NCI-H524 (cell line): ENCODE results near the gene EXOC3.

Source experiments
- DNase-seq, 2 experiments: peaks; one replicate each; lab custom pipeline; 2025; lab: John Stamatoyannopoulos, UW

EXOC3 gene

DNA sequence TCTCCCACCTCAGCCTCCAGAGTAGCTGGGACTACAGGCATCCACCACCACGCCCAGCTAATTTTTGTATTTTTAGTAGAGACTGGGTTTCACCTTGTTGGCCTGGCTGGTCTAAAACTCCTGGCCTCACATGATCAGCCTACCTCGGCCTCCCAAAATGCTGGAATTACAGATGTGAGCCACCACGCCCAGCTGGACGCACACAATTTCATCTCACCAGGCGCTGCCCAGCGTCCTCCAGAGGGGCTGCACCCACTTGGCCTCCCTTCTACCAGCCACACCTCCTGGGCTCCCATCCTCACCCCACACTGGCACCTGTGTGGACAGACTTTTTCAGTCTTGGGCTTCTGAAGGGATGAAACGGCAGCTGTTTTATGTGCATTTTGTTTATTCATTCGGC, 3.8 kb upstream of the EXOC3 start:
- DNase-seq = no peak

DNA sequence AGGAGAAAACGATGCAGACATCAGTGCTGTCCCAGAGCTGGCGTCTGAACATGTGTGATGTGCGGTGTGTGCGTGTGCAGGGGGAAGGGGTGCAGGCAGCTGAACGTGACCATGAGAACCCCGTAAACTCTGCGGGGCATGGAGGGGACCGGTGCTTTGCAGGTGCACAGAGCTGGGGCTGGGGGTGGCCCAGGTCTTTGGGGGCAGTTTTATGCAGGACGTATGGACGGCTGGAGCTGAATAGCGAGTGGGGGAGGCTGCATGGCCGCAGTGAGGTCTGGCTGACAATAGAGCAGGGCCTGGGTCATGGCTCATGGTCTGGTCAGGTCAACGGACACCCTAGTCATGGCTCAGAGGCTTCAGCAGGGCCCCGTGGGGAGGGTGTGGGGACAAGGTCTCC, 3.3 kb upstream of the EXOC3 start:
- no peak for DNase-seq

DNA sequence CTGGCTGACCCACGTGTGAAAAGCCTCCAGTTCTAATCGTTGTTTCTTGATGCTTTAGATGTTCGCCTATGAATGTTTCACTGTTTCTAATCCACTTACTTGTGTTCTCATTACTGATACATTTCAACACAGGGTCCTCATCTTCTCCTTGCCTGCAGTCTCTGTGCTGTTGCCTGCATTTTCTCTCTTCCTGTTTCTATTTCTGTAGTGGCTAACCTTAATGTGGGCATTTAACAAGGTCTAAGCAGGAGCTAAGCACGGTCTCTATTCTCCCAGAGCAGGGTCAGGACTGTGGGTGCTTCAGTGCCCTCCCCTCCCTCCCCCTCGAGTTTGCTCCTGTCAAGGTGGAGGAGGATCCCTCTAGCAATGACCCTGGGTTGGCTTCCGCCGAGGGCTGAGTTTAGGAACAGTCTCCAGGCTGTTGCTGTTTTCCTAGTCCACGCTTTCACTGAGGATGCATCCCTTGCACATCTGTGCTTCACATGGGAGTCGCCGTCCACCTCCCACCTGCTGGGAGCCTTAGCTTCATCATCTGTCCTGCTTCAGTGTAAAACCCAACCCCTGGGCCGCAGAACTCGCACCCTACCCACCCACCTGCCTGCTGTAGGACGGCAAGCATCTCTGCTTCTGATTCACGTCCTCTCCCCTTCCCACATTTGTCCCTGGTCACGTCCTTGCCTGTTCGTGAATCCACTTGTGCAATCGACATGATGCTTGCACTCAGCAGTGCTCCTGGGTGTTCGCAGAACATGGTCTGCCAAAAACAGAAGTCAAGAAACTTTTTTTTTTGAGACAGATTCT, 2.4 kb upstream of the EXOC3 start:
- DNase-seq = no peak

DNA sequence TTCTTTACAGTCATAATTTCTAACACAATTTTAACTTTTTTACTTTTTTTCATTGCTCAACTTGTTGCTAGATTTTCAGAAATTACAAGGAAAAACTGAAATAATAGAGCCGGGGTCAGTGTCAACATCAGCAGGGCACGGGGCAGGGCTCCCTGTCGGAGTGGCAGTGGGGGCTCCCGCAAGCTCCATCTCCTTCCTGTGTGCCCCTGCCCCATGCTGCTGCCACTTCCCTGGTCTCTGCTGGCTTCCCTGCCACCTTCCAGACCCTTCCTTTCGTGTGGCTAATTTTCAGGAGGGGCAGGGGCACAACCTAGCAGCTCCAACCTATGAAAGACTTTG, 1.0 kb upstream of the EXOC3 start:
- DNase-seq = no peak

DNA sequence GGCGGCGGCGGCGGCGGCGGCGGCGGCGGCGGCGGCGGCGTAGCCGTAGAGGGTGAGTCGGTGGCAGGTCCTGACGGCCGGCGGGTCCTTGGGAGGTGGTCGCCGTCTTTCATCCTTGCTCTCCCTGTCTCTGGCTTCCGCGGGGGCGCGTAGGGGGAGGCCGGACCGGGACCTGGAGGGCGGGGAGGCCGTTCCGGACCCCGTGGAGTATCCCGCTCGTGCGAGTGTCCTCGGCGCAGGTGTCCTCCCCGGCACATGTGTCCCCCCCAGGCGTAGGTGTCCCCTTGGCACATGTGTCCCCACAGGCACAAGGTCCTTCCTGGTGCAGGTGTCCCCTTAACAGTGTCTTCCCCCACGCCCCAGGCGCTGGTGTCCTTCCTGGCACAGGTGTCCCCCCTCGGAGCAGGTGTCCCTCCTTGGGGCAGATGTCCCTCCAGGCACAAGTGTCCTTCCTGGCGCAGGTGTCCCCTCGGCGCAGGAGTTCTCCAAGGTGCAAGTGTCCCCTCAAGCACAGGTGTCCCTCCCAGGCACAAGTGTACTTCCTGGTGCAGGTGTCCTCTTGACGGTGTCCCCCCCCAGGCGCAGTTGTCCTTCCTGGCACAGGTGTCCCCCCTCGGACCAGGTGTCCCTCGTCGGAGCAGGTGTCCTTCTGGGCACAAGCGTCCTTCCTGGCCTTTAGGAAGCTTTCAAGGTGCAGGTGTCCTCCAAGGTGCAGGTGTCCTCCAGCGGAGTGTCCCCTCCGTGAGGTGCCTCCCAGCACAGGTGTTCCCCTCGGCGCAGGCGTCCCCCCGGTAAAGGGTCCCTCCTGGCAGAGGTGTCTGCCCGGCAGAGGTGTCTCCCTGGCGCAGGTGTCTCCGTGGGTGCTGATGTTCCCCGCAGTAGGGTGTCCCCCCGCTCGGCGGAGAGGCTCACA, 519 bp downstream of the EXOC3 start:
- DNase-seq = peak in 1 of 2 experiments; percentile 34

DNA sequence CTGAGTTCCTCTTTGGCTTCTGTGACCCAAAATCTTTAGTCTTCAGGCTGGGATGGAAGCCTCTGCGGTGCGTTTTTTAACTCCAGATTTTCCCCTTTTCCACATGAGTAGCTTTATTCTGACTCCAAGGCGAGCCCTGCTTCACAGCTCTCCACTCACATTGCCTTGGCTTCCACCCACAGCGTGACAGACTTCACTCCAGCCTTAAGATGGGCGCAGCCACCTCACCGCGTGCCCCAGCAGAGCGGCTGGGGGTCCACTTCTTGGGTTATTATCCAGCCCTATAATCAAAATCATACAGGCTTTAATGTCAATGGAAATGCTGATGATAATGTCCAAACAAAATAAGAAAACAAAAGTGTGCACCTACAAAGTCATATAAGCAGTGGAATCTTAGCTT, 1.2 kb downstream of the EXOC3 start:
- no peak for DNase-seq

DNA sequence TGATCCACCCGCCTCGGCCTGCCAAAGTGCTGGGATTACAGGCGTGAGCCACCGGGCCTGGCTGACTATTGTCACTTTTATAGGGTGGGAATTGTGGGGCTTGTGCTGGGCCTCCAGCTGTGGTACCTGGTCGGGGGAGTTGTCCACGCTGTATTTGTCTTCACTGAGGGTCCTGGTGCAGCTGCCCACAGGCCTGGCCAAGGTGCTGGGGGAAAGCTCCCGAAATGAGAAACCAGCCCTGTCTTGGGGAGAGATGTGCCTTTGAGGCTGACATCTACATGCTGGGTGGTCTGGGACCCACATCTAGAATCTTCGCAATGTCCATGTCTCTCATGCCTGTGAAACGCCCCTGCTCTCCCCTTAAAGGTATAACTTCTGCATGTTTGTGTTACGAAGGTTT, 2.6 kb downstream of the EXOC3 start:
- DNase-seq = no peak

DNA sequence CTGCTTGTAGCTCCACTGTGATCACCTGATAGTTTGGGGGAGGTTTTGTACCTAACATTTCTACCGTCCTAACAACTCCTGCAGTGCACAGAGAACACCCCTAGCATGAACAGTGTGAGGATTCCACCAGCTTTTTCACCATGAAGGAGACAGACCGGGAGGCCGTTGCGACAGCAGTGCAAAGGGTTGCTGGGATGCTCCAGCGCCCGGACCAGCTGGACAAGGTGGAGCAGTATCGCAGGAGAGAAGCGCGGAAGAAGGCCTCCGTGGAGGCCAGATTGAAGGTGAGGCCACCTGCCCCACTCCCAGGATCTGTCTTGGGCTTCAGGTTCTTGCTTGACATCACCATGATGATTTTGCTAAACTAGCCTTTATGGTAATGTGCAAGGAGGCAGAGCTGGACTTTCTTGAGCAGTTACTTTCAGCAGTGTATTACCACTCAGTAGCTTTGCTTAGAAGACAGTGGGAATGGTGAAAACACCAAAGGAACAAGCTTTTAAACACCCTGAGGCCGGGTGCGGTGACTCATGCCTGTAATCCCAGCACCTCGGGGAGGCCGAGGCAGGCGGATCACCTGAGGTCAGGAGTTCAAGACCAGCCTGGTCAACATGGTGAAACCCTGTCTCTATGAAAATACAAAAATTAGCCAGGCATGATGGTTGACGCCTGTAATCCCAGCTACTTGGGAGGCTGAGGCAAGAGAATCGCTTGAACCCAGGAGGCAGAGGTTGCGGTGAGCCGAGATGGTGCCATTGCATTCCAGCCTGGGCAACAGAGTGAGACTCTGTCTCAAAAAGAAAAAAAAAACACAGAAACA, 3.3 kb downstream of the EXOC3 start:
- DNase-seq = no peak

DNA sequence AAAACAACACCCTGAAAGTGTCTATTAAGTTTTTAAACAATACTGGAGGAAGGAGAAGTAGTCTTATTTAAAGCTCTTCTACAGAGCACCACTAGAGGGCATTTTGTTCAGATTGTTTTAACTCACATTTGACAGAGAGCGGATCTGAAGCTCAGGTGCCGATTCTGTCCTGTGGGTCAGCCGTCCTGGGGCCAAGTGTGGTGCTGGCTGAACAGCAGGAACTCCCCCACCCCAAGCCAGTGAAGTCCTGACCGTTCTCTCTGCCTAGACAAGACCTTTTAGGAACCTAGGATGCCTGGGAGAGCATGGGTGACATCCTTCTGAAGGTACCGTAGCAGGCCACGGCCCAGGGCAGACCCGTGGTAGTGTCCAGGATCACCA, 3.9 kb downstream of the EXOC3 start:
- DNase-seq = peak in 1 of 2 experiments; percentile 53

DNA sequence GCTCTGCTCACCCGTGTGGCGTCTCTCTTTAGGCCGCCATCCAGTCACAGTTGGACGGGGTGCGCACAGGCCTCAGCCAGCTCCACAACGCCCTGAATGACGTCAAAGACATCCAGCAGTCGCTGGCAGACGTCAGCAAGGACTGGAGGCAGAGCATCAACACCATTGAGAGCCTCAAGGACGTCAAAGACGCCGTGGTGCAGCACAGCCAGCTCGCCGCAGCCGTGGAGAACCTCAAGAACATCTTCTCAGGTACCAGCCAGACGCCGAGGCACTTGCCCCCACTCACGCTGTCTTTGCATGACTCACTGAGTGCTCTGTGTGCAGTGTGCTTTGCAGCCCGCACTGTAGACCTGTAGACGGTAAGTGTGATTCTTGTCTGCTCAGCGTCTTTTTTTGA, 4.5 kb downstream of the EXOC3 start:
- no peak for DNase-seq

DNA sequence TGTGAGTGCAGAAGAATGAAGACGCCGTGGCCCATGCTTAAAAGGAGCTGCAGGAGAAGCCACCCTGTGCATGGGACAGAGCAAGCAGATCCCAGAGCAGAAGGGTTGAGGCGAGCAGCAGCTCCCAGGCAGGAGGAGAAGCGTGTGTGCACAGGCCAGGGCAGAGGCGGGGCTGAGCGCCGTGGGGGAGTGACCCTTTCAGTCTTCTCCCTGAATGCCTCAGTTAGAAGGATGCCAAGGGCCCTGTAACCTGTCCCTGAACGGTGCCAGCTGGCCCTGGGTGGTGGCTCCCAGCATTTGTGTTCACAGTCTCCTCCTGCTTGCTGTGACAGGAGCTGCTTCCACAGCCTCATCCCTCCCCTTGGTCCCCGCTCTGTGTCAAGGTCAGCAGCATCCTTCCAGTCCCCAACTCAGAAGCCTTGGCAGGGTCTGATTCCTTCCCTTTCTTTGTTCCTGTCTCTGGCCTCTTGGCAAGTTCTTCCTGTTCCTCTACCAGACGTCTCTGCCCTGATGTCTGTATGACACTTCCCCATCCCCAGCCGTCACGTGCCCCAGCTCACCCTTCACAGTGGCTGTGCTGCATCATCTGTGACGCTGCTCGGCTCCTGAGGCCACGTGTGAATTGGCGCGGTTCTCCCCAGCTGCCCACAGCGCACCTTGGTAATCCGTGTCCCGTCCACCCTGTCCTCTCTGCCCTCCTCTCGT, 5.2 kb downstream of the EXOC3 start:
- no peak for DNase-seq

DNA sequence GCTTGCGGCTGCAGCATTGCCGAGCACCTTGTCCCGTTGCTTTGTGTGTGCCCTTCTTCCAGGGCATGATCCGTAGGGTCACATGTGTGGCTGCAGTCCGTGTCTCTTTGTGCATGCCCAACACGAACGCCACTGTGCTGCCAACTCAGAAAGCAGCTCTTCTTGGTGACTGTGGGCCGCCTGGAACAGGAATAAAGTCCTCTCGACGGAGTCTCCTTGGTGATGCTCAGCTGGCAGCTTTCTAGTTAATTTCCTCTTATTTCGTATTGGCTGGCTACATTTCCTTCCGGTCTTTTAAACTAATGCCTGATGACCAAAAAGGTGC, 5.8 kb downstream of the EXOC3 start:
- DNase-seq = no peak

DNA sequence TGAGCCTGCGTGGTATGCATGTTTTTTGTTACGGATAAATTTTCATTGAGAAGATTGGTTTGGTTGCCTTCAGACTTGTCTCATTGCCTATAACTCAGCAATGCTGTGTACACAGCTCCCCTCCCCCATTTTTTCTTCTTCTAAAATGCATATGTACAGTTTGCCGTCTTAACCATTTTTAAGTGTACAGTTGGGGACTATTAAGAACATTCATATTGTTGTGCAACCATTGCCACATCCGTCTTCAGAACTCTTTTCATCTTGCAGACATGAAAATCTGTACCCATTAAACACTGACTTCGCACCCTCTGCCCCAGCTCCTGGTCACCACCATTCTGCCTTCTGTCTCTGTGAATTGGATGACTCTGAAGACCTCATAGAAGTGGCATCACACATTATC, 6.2 kb downstream of the EXOC3 start:
- DNase-seq = no peak

DNA sequence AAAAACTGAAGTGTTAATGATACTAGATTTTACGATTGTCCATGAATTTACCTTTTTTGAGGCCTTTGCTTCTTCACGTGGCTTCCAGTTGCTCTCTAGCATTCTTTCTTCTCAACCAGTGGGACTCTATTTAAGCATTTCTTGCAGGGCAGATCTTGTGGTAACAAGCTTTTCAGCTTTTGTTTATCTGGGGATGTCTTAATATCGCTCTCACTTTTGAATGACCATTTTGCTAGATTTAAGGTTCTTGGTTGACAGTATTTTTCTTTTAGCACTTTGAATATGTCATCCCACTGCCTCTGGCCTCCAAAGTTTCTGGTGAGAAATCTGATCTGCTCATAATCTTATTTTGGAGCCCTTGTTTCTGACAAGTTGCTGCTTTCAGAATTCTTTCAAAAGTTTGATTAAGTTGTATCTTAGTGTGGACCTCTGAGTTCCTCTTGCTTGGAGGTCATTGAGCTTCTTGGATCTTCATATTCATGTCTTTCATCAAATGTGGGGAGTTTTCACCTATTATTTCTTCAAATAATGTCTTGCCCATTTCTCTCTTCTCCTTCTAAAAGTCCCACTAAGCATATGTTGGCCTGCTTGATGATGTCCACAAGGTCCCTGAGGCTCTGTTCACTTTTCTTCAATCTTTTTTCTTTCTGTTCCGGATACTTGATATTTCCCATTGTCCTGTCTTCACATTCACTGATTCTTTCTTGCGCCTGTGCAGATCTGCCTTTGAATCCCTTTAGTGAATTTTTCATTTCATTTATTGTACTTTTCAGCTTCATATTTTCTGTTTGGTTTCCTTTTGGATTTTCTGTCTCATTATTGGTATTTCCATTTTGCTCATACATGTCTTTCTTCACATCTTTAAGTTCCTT, 8.8 kb downstream of the EXOC3 start:
- no peak for DNase-seq

DNA sequence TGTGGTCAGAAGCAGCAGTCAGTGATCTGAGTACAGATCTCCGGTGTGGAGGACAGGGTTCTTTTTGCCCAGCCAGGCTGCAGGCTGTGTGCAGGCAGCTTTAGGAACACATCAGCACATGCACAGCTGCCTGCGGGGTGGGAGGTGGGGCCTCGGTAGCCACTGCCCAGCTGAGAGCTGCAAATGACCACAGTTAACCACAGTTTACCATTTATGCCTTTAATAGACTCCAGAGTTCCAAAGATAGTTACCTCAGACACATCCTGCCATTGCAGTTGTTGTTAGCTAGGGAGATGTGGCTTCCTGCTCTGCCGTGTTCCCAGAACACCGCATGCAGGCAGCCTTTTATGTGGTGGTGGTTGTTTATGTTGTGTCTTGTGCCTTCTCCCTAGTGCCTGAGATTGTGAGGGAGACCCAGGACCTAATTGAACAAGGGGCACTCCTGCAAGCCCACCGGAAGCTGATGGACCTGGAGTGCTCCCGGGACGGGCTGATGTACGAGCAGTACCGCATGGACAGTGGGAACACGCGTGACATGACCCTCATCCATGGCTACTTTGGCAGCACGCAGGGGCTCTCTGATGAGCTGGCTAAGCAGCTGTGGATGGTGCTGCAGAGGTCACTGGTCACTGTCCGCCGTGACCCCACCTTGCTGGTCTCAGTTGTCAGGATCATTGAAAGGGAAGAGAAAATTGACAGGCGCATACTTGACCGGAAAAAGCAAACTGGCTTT, 10.2 kb downstream of the EXOC3 start:
- DNase-seq = no peak

DNA sequence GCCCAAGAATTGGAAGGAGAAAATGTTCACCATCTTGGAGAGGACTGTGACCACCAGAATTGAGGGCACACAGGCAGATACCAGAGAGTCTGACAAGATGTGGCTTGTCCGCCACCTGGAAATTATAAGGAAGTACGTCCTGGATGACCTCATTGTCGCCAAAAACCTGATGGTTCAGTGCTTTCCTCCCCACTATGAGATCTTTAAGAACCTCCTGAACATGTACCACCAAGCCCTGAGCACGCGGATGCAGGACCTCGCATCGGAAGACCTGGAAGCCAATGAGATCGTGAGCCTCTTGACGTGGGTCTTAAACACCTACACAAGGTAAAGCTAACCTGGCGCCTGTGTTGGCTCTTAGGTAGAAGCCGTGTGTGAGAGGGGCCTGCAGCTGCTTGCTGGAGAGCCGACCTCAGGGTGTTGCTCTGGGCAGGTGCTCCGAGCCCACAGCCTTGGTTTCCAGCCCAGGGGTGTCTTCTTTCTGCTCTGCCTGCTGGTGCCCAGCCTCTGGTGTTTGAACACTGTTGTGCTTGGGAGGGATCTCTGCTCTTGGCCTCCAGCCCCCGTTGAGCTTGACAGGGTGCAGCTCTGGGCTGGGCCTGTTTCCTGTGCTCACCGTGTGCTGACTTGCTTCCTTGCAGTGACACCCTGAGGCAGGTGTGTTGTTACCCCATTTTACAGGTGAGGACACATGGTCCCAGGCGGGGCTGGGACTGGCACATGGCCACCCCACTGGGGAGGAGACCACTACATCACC, 10.9 kb downstream of the EXOC3 start:
- DNase-seq = no peak

DNA sequence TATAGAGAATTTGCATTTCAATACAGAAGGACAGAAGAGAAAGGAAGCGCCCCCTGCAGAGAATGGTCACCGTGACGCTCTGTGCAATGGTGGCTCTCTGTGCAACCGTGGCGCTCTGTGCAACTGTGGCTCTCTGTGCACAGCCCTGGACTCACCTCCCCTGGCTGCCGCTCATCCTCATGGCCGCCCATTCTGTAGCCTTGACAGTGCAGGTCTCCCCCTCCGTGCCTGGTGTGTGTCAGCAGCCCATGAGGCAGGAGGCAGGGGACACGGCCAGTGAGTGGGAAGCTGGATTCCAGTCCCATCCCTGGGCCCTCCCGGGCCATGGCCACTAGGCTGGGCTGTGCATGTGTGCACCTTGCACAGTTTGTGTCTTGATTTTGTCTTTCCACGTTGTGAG, 12.0 kb downstream of the EXOC3 start:
- no peak for DNase-seq

DNA sequence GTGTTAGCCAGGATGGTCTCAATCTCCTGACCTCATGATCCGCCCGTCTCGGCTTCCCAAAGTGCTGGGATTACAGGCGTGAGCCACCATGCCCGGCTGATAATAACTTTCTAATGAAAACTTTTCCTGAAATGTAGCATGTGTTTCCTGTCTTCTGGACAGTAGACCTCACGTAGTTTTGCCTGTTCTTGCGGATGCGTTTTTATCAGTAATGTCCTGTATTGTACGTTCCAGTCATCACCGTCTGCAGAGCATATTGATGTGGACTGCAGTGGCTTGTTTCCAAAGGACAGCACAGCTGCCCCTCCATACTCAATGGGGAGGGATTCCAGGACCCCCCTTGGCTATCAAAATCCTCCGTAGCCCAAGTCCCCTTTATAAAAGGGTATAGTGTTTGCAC, 12.8 kb downstream of the EXOC3 start:
- no peak for DNase-seq

DNA sequence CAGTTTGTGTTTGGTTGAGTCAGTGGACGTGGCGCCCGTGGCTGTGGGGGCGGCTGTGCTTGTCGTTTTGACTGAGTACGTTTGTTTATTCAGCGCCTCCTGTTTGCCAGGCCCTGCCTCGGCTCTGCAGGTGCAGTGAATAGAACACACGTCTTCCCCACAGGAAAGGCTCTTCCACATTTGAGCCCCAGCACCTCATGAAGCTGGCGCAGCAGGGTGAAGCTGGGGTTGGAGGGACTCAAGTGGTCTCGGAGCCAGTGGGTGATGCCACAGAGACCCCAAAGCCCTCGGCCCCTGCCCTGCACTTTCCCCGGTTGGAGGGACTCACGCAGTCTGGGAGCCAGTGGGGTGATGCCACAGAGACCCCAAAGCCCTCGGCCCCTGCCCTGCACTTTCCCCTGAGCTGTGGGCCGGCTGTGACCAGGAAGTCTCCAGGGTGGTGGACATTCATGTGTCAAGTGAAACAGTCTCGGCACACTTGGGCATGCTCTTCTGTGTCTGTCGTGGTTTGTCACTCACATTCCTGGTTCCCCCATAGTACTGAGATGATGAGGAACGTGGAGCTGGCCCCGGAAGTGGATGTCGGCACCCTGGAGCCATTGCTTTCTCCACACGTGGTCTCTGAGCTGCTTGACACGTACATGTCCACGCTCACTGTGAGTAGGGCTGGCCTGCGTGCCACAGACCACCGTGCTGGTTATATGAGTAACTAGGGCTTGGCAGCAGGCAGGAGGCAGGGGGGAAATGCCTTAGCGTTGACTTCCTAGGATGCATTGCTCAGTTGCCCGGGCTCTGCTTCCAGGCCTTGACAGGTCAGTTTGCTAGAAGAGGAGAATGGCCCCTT, 13.6 kb downstream of the EXOC3 start:
- no peak for DNase-seq
